ENCODE data around the gene CBARP. TPM values are rescaled to one million over a fixed set of nuclear protein-coding genes. Genes with fewer than 3 reads are reported as not detected.
A peak's percentile ranks its signal among the peaks of the same experiment; 100 is the strongest.

CBARP gene
- total RNA-seq, 1 donor, result 1.8 TPM

- TF ChIP-seq CTCF (IDR thresholded peaks at IDR 0.05; ENCODE audit: extremely low read depth, low read depth, low read length), result no peak
- peaks cover 86% of the 10 kb centered on the region for H3K79me2 ChIP-seq (ENCODE audit: insufficient read depth, low read length)
- peak overlapping the region; percentile 39 for H3K4me3 ChIP-seq (ENCODE audit: insufficient read depth, low read length)
- peak overlapping the region; percentile 9 for H2AFZ ChIP-seq (ENCODE audit: low read length)
- no peaks in the 10 kb centered on the region for H3K27me3 ChIP-seq (ENCODE audit: insufficient read depth, low read length)
- no peaks in the 10 kb centered on the region for H3K9me3 ChIP-seq (ENCODE audit: low read depth, low read length)
- peaks cover 16% of the 10 kb centered on the region for H4K20me1 ChIP-seq (ENCODE audit: insufficient read depth, low read length)
- peaks cover 8% of the 10 kb centered on the region for H3K36me3 ChIP-seq (ENCODE audit: insufficient read depth, low read length)
- peaks cover 52% of the 10 kb centered on the region for H3K4me1 ChIP-seq (ENCODE audit: insufficient read depth, low read length)
- peak; percentile 92 for DNase-seq (ENCODE audit: insufficient read length, low spot score, missing footprints)
- peak overlapping the region; percentile 90 for H3K27ac ChIP-seq (ENCODE audit: low read depth, low read length)
- peak overlapping the region; percentile 23 for H3K4me2 ChIP-seq (ENCODE audit: insufficient read depth, low read length)
Measured at GRCh38 chr19:1214862-1215731, 22.7 kb downstream of the CBARP start.

DNA sequence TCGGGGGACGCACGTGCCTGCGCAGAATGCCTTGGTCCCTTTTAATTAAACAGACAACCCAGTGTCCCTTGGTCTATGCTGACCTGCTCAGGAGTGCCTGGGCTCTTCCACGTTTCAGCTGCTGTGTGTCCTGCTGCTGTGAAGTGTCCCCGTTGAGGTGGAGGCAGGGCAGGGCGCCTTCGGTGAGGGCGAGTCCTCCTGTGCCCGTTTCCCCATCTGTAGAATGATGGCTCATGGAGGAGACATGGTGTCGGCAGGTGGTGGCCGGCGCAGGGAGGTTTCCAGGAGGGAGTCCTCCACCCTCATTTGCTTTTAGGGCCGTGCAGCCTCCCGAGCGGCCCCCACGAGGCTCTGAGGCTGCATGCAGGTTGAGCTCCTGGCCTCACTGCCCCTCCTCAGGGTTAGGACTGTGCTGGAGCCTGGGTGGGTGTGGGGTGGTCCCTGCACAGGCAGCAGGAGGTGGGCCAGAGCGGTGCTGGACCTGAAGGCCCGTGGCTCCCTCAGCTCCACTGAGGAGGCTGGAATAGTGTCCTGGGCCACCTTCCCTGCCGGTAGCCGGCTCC lies 23.4 kb downstream of the CBARP start:
- TF ChIP-seq CTCF (IDR thresholded peaks at IDR 0.05; ENCODE audit: extremely low read depth, low read depth, low read length), result no peak
- Histone ChIP-seq H2AFZ (ENCODE audit: low read length) (no peak overlapping the region), H4K20me1 (ENCODE audit: insufficient read depth, low read length) (peaks cover 16% of the 10 kb centered on the region), H3K79me2 (ENCODE audit: insufficient read depth, low read length) (peaks cover 88% of the 10 kb centered on the region), H3K9me3 (ENCODE audit: low read depth, low read length) (no peaks in the 10 kb centered on the region), H3K4me3 (ENCODE audit: insufficient read depth, low read length) (peak overlapping the region; percentile 7), H3K4me2 (ENCODE audit: insufficient read depth, low read length) (peak overlapping the region; percentile 23), H3K4me1 (ENCODE audit: insufficient read depth, low read length) (peaks cover 59% of the 10 kb centered on the region), H3K27ac (ENCODE audit: low read depth, low read length) (peak overlapping the region; percentile 90), H3K36me3 (ENCODE audit: insufficient read depth, low read length) (peaks cover 12% of the 10 kb centered on the region), H3K27me3 (ENCODE audit: insufficient read depth, low read length) (no peaks in the 10 kb centered on the region)
- DNase-seq (ENCODE audit: insufficient read length, low spot score, missing footprints), result peak; percentile 49

DNA sequence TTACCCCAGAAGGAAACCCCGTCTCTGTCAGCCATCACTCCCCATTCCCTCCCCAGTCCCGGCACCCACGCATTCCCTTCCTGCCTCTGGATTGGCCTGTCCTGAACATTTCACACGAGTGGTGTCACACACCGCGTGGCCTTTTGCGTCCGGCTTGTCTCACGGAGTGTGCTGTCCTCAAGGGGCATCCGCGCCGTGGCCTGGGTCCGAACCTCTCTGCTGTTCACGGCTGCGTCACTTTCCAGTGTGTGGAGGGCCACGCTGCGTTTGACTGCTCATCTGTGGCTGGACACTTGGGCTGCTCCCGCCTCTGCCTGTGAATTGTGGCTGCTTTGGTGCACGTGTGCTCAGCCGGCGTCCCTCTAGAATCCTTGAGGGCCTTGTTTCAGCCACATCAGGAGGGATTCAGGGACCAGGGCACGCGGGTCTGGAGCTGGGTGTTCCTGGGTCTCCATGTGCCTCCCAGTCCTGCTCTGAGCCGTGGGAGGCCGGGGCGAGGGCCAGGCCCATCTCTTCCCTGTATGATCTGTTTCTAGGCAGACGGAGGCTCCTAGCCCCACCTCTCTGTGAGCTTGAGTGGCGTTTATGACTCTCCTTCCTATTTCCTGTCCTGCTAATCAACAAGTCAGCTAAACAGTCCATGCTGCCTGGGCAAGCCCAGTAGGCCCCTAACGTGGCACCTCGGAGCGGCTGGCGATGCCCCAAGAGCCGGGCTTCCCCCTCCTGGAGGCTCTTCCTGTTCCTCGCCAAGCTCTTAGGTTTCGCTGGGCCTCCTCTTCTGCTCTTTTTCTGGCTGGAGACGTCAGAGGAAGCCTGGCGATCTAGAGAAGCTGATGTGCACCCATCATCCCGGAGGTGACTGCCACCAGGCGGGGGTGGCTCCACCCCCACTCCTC lies 24.2 kb downstream of the CBARP start:
- Histone ChIP-seq H3K9me3 (ENCODE audit: low read depth, low read length) (no peaks in the 10 kb centered on the region), H2AFZ (ENCODE audit: low read length) (peak overlapping the region; percentile 38), H3K4me3 (ENCODE audit: insufficient read depth, low read length) (peak overlapping the region; percentile 32), H3K27me3 (ENCODE audit: insufficient read depth, low read length) (no peaks in the 10 kb centered on the region), H3K4me1 (ENCODE audit: insufficient read depth, low read length) (peaks cover 59% of the 10 kb centered on the region), H4K20me1 (ENCODE audit: insufficient read depth, low read length) (peaks cover 19% of the 10 kb centered on the region), H3K79me2 (ENCODE audit: insufficient read depth, low read length) (peaks cover 89% of the 10 kb centered on the region), H3K36me3 (ENCODE audit: insufficient read depth, low read length) (peaks cover 15% of the 10 kb centered on the region), H3K27ac (ENCODE audit: low read depth, low read length) (peak overlapping the region; percentile 90), H3K4me2 (ENCODE audit: insufficient read depth, low read length) (peak overlapping the region; percentile 23)
- no peak for TF ChIP-seq CTCF (IDR thresholded peaks at IDR 0.05; ENCODE audit: extremely low read depth, low read depth, low read length)
- DNase-seq (ENCODE audit: insufficient read length, low spot score, missing footprints), result peak; percentile 98

Data from osteoblast (primary cell).